ENCODE measurements around the gene PID1.

GRCh38 chr2:229152674-229153073 is 118.4 kb downstream of the PID1 start:
- TF ChIP-seq POLR2A (IDR thresholded peaks at IDR 0.05; ENCODE audit: low read length) (no peak), GATA1 (IDR thresholded peaks at IDR 0.05; ENCODE audit: low read depth, low read length) (no peak)
